Measurements from ENCODE around the gene FZD1. TPM values are rescaled to one million over a fixed set of nuclear protein-coding genes. Genes with fewer than 3 reads are reported as not detected.
A peak's percentile ranks its signal among the peaks of the same experiment; 100 is the strongest.

Gene FZD1
- total RNA-seq, 1 experiment from 2014 or later: 0.61 TPM

DNA sequence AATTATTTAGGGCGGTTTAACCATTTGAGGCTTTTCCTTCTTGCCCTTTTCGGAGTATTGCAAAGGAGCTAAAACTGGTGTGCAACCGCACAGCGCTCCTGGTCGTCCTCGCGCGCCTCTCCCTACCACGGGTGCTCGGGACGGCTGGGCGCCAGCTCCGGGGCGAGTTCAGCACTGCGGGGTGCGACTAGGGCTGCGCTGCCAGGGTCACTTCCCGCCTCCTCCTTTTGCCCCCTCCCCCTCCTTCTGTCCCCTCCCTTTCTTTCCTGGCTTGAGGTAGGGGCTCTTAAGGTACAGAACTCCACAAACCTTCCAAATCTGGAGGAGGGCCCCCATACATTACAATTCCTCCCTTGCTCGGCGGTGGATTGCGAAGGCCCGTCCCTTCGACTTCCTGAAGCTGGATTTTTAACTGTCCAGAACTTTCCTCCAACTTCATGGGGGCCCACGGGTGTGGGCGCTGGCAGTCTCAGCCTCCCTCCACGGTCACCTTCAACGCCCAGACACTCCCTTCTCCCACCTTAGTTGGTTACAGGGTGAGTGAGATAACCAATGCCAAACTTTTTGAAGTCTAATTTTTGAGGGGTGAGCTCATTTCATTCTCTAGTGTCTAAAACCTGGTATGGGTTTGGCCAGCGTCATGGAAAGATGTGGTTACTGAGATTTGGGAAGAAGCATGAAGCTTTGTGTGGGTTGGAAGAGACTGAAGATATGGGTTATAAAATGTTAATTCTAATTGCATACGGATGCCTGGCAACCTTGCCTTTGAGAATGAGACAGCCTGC, 3.1 kb downstream of the FZD1 start:
- Histone ChIP-seq H3T11ph (ENCODE audit: low read length) (no peak overlapping the region), H3K79me1 (ENCODE audit: insufficient read depth, low read depth, low read length, poor library complexity, severe bottlenecking) (no peaks in the 10 kb centered on the region), H3K4me2 (ENCODE audit: insufficient read depth, insufficient read length, low read length) (peak overlapping the region; percentile 74), H3K23me2 (ENCODE audit: insufficient read length, low read depth, low read length, poor library complexity, severe bottlenecking) (peaks cover 26% of the 10 kb centered on the region), H3K9ac (ENCODE audit: extremely low read depth, insufficient read length, low read length) (no peak overlapping the region), H2BK20ac (ENCODE audit: low read depth, low read length, poor library complexity, severe bottlenecking) (no peak overlapping the region), H2AK5ac (ENCODE audit: insufficient read length, low read length) (no peak overlapping the region), H3K4me1 (ENCODE audit: insufficient read depth, low read length) (no peaks in the 10 kb centered on the region), H3K56ac (ENCODE audit: insufficient read length, low read depth, low read length) (no peak overlapping the region), H4K91ac (ENCODE audit: insufficient read length, low read depth, low read length) (no peak overlapping the region), H2BK120ac (ENCODE audit: low read depth, low read length, poor library complexity, severe bottlenecking) (no peak overlapping the region), H2BK5ac (ENCODE audit: insufficient read length, low read length) (no peak overlapping the region), H3K27me3 (ENCODE audit: insufficient read depth, low read length) (peaks cover 48% of the 10 kb centered on the region), H3K18ac (ENCODE audit: insufficient read length, low read depth, low read length) (no peak overlapping the region), H3K79me2 (ENCODE audit: insufficient read depth, low read length) (no peaks in the 10 kb centered on the region), H3K4ac (ENCODE audit: low read depth, low read length) (no peak overlapping the region), H2AFZ (ENCODE audit: low read length) (no peak overlapping the region), H3K23ac (ENCODE audit: insufficient read length, low read depth, low read length) (no peak overlapping the region), H4K20me1 (ENCODE audit: control insufficient read depth, insufficient read depth, insufficient read length) (peaks cover 2% of the 10 kb centered on the region), H4K5ac (ENCODE audit: insufficient read length, low read depth, low read length) (no peak overlapping the region), H4K8ac (replicated peaks; ENCODE audit: insufficient read length, low read depth, low read length) (no peak overlapping the region), H2BK15ac (ENCODE audit: low read depth, low read length) (no peak overlapping the region), H3K9me3 (ENCODE audit: control insufficient read depth, low read depth, low read length) (no peaks in the 10 kb centered on the region), H2BK12ac (ENCODE audit: insufficient read length, low read depth, low read length) (no peak overlapping the region), H3K14ac (ENCODE audit: insufficient read depth, low read length) (no peak overlapping the region), H3K27ac (ENCODE audit: insufficient read length, low read depth, low read length) (no peak overlapping the region)
- WGBS (ENCODE audit: extremely low coverage, insufficient read length, low lambda C conversion rate): no CpG with 5 or more reads among the region's 29 CpGs
- H3K9me3 Mint-ChIP-seq: no peaks in the 10 kb centered on the region
- H3K36me3 Mint-ChIP-seq (ENCODE audit: insufficient read depth in 1 of 3, low read depth in 3 of 3): no peaks in the 10 kb centered on the region
- H3K27ac Mint-ChIP-seq: peak overlapping the region in 1 of 3 experiments; percentile 69; a peak in 1 of 7 replicates
- DNase-seq: peak; percentile 41
- H3K27me3 Mint-ChIP-seq (ENCODE audit: low read depth): peaks cover 76% of the 10 kb centered on the region
- TF ChIP-seq, protein P1, sequence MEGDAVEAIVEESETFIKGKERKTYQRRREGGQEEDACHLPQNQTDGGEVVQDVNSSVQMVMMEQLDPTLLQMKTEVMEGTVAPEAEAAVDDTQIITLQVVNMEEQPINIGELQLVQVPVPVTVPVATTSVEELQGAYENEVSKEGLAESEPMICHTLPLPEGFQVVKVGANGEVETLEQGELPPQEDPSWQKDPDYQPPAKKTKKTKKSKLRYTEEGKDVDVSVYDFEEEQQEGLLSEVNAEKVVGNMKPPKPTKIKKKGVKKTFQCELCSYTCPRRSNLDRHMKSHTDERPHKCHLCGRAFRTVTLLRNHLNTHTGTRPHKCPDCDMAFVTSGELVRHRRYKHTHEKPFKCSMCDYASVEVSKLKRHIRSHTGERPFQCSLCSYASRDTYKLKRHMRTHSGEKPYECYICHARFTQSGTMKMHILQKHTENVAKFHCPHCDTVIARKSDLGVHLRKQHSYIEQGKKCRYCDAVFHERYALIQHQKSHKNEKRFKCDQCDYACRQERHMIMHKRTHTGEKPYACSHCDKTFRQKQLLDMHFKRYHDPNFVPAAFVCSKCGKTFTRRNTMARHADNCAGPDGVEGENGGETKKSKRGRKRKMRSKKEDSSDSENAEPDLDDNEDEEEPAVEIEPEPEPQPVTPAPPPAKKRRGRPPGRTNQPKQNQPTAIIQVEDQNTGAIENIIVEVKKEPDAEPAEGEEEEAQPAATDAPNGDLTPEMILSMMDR (conservative IDR thresholded peaks at IDR 0.05): no peak
- H3K4me1 Mint-ChIP-seq: peaks cover 27 to 37% of the 10 kb centered on the region in 2 experiments
- peak overlapping the region; percentile 72 to 88 for H3K4me3 Mint-ChIP-seq
